22Rv1 (cell line): Measurements from ENCODE around the gene NEURL1.

Experiments used
- ZFX ChIP-seq: fragments of 450-650 bp; IDR thresholded peaks from 2 replicates; pipeline ENCODE4 v1.6.1; 2017; ENCODE audit warnings: antibody characterized with exemption, borderline replicate concordance
- TF ChIP-seq, protein P1 (sequence below): fragments of 450-650 bp; IDR thresholded peaks from 2 replicates; pipeline ENCODE4 v1.5.1; 2017; ENCODE audit warnings: mild to moderate bottlenecking

GRCh38 chr10:103612462-103613365 lies 119.2 kb downstream of the NEURL1 start:
- TF ChIP-seq, protein P1, sequence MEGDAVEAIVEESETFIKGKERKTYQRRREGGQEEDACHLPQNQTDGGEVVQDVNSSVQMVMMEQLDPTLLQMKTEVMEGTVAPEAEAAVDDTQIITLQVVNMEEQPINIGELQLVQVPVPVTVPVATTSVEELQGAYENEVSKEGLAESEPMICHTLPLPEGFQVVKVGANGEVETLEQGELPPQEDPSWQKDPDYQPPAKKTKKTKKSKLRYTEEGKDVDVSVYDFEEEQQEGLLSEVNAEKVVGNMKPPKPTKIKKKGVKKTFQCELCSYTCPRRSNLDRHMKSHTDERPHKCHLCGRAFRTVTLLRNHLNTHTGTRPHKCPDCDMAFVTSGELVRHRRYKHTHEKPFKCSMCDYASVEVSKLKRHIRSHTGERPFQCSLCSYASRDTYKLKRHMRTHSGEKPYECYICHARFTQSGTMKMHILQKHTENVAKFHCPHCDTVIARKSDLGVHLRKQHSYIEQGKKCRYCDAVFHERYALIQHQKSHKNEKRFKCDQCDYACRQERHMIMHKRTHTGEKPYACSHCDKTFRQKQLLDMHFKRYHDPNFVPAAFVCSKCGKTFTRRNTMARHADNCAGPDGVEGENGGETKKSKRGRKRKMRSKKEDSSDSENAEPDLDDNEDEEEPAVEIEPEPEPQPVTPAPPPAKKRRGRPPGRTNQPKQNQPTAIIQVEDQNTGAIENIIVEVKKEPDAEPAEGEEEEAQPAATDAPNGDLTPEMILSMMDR = no peak
- TF ChIP-seq ZFX = no peak
